Fibroblast of villous mesenchyme (primary cell): ENCODE results near the gene KLF15. TPM values are rescaled to one million over a fixed set of nuclear protein-coding genes. Genes with fewer than 3 reads are reported as not detected.

Experiments
- DNase-seq: peaks from one replicate; pipeline ENCODE4 v3.0.0-alpha.2; 2010; ENCODE audit warnings: low read depth
- H3K4me3 ChIP-seq: 2 replicates; pipeline ENCODE4 v1.5.1; 2011; ENCODE audit warnings: low read depth, mild to moderate bottlenecking, low read length
- total RNA-seq: library from RNA; depleted of rRNA; stranded (reverse); fragments of >200 nt; gene quantifications from 2 replicates; pipeline ENCODE4 v1.2.3, GENCODE V29; 2012
- TF ChIP-seq, protein P1 (sequence below): IDR thresholded peaks from 2 replicates; pipeline ENCODE4 v1.5.1; 2012; ENCODE audit warnings: low read depth, mild to moderate bottlenecking, low read length; ENCODE audit not compliant: insufficient read depth

The KLF15 gene
- total RNA-seq, 1 donor, result 0.43 TPM

DNA sequence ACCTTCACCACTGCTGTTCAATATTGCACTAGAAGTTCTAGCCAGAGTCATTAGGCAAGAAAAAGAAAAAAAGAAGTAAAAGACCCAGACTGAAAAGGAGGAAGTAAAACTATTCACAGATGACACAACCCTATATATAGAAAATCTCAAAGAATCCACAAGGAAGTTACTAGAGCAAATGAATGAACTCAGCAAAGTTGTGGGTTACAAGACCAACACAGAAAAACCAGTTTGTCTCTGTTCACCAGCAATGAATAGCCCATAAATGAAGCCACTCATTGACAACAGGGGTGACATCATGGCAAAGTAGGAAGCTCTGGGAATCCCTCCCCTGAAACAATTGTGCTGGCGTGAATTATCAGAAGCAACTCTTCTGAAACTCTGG lies 42.1 kb upstream of the KLF15 start:
- no peak overlapping the region for H3K4me3 ChIP-seq
- no peak for DNase-seq
- TF ChIP-seq, protein P1, sequence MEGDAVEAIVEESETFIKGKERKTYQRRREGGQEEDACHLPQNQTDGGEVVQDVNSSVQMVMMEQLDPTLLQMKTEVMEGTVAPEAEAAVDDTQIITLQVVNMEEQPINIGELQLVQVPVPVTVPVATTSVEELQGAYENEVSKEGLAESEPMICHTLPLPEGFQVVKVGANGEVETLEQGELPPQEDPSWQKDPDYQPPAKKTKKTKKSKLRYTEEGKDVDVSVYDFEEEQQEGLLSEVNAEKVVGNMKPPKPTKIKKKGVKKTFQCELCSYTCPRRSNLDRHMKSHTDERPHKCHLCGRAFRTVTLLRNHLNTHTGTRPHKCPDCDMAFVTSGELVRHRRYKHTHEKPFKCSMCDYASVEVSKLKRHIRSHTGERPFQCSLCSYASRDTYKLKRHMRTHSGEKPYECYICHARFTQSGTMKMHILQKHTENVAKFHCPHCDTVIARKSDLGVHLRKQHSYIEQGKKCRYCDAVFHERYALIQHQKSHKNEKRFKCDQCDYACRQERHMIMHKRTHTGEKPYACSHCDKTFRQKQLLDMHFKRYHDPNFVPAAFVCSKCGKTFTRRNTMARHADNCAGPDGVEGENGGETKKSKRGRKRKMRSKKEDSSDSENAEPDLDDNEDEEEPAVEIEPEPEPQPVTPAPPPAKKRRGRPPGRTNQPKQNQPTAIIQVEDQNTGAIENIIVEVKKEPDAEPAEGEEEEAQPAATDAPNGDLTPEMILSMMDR, result no peak

DNA sequence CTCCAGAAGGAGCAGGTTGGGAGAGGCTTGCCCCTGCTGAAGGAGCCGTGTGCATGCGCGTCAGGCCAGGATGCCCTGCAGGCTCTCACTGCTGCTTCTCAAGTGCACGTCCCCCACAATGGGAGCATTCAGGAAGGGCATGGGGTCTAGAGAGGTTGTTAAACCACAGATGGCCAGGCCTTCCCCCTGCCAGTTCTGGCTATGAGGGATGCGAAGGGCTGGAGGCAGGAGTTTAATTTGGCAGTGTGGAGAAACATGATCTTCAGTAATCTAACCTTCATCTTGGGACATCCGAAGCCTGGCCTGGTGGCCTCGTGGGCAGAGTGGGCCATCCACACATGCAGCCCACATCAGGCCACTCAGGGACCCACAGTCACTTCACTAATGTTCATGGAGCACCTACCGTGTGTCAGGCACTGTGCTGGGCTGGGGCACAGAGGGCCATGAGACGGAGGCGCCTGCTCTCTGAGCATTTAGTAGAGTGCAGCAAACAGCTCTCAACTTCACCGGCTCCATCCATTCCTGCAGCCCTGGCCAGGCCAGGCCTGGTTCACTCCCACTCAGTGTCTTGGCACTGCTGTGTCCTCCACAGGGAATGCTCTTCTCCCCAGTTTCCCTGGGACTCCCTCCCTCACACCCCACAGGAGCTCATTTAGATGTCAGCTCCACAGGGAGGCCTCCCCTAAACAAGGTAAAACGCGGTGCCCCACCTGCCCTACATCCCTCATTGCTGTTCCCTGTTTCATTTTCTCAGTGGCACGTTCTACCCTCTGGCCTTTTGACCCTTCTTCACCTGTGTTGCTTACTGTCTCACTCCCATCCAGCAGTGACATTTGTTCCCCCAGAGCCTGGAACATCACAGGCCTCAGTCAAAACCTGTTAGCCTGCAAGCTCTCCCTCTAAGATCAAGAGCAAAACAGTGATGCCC lies 41.5 kb upstream of the KLF15 start:
- DNase-seq, result no peak
- TF ChIP-seq, protein P1, result no peak

DNA sequence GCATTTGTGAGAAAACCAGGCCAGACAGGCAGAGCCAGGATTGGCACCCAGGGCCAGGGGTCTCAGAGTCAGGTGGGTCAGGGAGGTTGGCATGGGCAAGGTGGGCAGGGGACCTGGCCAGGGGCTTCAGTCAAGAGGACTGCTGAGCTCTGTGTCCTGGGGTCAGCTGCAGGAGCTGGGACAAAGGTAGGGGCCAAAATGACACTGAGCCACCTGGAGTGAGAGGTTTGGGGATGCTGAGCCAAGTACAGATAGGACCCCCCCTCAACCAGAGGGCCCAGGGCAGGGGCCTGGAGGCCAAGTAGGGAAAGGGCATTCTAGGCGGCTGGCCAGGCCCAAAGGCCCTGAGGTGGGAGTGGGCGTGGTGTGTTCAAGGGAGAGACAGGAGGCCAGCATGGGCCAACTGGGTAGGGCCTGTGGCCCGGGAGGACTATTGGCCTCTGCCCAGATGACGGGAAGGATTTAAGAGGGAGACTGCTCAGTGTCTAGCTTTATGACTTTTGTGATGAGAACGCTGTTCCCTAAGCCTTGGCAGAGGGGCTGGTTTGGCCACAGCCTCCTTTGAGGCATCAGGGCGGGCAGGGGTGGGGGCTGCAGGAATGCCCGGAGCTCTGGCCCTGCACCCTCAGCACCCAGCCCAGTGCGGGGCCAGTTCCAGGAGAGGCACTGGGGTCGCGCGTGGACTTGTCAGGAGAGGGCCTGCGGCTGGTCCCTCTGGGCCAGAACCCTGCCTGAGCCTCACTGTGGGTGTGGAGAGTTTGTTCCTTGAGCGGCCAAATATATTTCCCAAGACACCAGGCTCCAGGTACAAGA lies 40.6 kb upstream of the KLF15 start:
- no peak overlapping the region for H3K4me3 ChIP-seq
- TF ChIP-seq, protein P1, result no peak
- no peak for DNase-seq

More for the DNA sequence above, 41.5 kb upstream of the KLF15 start:
- H3K4me3 ChIP-seq, result no peak overlapping the region

DNA sequence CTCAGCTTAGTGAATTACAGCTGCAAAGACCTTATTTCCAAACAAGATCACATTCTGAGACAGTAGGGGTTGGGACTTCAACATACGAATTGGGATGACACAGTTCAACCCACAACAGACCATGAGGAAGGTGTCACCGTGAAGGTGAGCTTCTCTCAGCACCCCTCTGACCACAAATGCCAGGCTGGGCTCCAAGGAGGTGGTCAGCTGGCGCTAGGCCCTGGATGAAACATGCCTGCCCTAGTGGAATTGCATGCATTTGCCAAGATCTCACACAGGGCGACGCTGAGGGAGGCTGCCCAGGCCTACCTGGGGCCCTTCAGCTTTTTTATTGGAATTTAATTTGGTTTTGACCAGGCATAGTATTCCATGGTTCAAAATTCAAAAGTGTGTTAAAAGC lies 39.3 kb upstream of the KLF15 start:
- H3K4me3 ChIP-seq, result no peak overlapping the region
- TF ChIP-seq, protein P1, result no peak
- no peak for DNase-seq

DNA sequence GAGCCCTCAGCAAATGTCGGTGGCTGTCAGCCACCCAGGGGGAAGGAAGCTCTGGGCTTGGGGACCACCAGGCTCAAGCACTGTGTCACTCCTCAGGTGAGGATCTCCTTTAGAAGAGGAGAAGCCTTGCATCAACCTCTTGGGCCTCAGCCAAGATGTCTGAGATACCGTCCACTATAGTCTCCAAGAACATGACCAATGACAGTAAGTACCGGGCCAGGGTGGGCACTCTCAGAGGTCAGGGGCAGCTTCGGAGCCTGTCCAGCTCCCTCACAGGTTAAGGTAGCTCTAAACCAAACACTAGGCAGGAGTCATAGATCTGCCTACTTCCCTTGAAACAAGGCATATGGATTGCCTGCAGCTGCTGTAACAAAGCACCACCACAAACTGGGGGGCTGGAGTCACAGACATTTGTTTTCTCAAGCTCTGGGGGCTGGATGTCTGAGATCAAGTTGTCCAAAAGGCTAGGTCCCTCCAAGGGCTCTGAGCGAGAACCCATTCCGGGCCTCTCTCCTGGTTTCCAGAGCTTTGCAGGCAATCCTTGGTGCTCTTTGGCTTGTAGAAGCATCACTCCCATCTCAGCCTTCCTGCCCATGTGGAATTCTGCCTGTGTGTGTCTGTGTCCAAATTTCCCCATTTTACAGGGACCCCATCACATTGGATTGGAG lies 38.8 kb upstream of the KLF15 start:
- no peak for DNase-seq
- TF ChIP-seq, protein P1, result no peak
- H3K4me3 ChIP-seq, result no peak overlapping the region

DNA sequence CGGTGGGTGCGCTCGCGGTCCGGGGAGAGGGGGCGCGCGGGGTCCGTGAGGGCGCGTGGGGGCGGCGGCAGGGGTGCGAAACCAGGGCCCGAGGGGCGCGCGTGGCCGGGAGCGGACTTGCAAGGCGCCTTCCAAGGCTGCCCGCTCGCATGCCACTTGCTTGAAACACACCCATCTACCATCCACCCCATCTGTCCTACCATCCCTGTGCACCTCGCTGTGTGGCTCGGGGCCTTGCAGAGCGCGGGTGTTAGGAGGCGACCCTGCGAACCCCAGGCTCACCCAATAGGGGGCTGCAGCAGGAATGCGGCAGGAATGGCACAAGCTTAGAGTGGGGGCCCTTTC lies 37.7 kb upstream of the KLF15 start:
- no peak for DNase-seq
- TF ChIP-seq, protein P1, result no peak
- H3K4me3 ChIP-seq, result no peak overlapping the region
